ENCODE data around the gene PASD1. TPM values are rescaled to one million over a fixed set of nuclear protein-coding genes. Genes with fewer than 3 reads are reported as not detected.
"Not testable (repeated sequence)": the region's sequence is repeated elsewhere in the genome, so short reads cannot be mapped to it uniquely, and the experiment has no call there.

PASD1 gene
- total and polyA plus RNA-seq, 10 of the 15 experiments (the other 5 are each of a cell fraction or from before 2014, with no cell fraction given): under 0.01 to 0.01 TPM; not detected in 8

GRCh38 chrX:151564035-151564434 is 560 bp downstream of the PASD1 start:
- 80% methylated on average over 21 of the region's 21 CpGs for WGBS (ENCODE audit: insufficient coverage, insufficient replicate concordance, low lambda C conversion rate, missing lambda C conversion rate)
- H3K9ac ChIP-seq (ENCODE audit: control insufficient read depth, insufficient read depth, low read length): no peak overlapping the region
- H2AFZ ChIP-seq (ENCODE audit: control insufficient read depth, low read depth, low read length): no peak overlapping the region
- RAD21 ChIA-PET (ENCODE audit: unreplicated experiment): no interaction called here
- H3K4me1 ChIP-seq (ENCODE audit: control insufficient read depth, insufficient read depth, low read length): no peaks in the 10 kb centered on the region
- no peak overlapping the region for H3K27ac ChIP-seq (ENCODE audit: control insufficient read depth, insufficient read depth)
- CTCF ChIA-PET: no interaction called here
- H3K4me3 ChIP-seq: no peak overlapping the region
- H3K27me3 ChIP-seq (replicated peaks in 1 of 2; ENCODE audit: control insufficient read depth in 2 of 2, insufficient read depth in 2 of 2, low read length in 1 of 2): no peaks in the 10 kb centered on the region
- TF ChIP-seq HDAC2 (IDR thresholded peaks at IDR 0.05) (no peak), SREBF2 (IDR thresholded peaks at IDR 0.05; ENCODE audit: low read length) (no peak), PAX5 (IDR thresholded peaks at IDR 0.05; ENCODE audit: borderline replicate concordance, low read depth, low read length) (no peak), SKIL (IDR thresholded peaks at IDR 0.05; ENCODE audit: low read depth, poor library complexity, severe bottlenecking) (no peak), SMAD5 (IDR thresholded peaks at IDR 0.05; ENCODE audit: low read depth) (no peak), RAD21 (IDR thresholded peaks at IDR 0.05; ENCODE audit: insufficient read depth, low read depth, low read length) (no peak), GATAD2B (conservative IDR thresholded peaks at IDR 0.05; ENCODE audit: low read depth) (no peak), KLF5 (IDR thresholded peaks at IDR 0.05; ENCODE audit: partially characterized antibody) (no peak), EP300 (IDR thresholded peaks at IDR 0.05; ENCODE audit: borderline replicate concordance in 1 of 2, control insufficient read depth in 1 of 2, low read depth in 2 of 2, low read length in 2 of 2) (no peak), PML (IDR thresholded peaks at IDR 0.05; ENCODE audit: low read length) (no peak), PRDM15 (CRISPR knock-in tag; IDR thresholded peaks at IDR 0.05) (no peak)
- FAIRE-seq (no peak), DNase-seq (ENCODE audit: low read depth, low spot score) (no peak), ATAC-seq (no peak)
- BruUV-seq (replicated peaks): no TSS peak
- intact Hi-C loops (cut with micrococcal nuclease; ENCODE audit: unreplicated experiment): no loop called here
- H3K36me3 ChIP-seq (ENCODE audit: control insufficient read depth in 2 of 2, insufficient read depth in 2 of 2, low read length in 1 of 2): no peaks in the 10 kb centered on the region
- in situ Hi-C loops (cut with MboI): no loop called here
- SMC1A ChIA-PET (ENCODE audit: uncharacterized antibody, unreplicated experiment): no interaction called here
- POLR2A ChIA-PET: no interaction called here
- no peaks in the 10 kb centered on the region for H3K9me3 ChIP-seq (replicated peaks; ENCODE audit: control insufficient read depth, insufficient read depth, low read length)
- H4K20me1 ChIP-seq (ENCODE audit: control insufficient read depth, insufficient read depth): no peaks in the 10 kb centered on the region
- H3K79me2 ChIP-seq (ENCODE audit: control insufficient read depth, insufficient read depth, low read length): no peaks in the 10 kb centered on the region
- H3K4me2 ChIP-seq (ENCODE audit: control insufficient read depth, insufficient read depth): no peak overlapping the region

GRCh38 chrX:151566872-151567271 is 3.4 kb downstream of the PASD1 start:
- BruUV-seq (replicated peaks); H2AFZ ChIP-seq (ENCODE audit: control insufficient read depth, low read depth, low read length); FAIRE-seq; intact Hi-C loops (cut with micrococcal nuclease; ENCODE audit: unreplicated experiment); H3K4me3 ChIP-seq; H3K9me3 ChIP-seq (replicated peaks; ENCODE audit: control insufficient read depth, insufficient read depth, low read length); in situ Hi-C loops (cut with MboI); H3K36me3 ChIP-seq (ENCODE audit: control insufficient read depth in 2 of 2, insufficient read depth in 2 of 2, low read length in 1 of 2); H3K9ac ChIP-seq (ENCODE audit: control insufficient read depth, insufficient read depth, low read length); SMC1A ChIA-PET (ENCODE audit: uncharacterized antibody, unreplicated experiment); H3K4me1 ChIP-seq (ENCODE audit: control insufficient read depth, insufficient read depth, low read length); H3K79me2 ChIP-seq (ENCODE audit: control insufficient read depth, insufficient read depth, low read length); ATAC-seq; H3K27me3 ChIP-seq (replicated peaks in 1 of 2; ENCODE audit: control insufficient read depth in 2 of 2, insufficient read depth in 2 of 2, low read length in 1 of 2); H3K27ac ChIP-seq (ENCODE audit: control insufficient read depth, insufficient read depth); DNase-seq (ENCODE audit: low read depth, low spot score); CTCF ChIA-PET; H4K20me1 ChIP-seq (ENCODE audit: control insufficient read depth, insufficient read depth); H3K4me2 ChIP-seq (ENCODE audit: control insufficient read depth, insufficient read depth); RAD21 ChIA-PET (ENCODE audit: unreplicated experiment); POLR2A ChIA-PET: not testable (repeated sequence)
- WGBS (ENCODE audit: insufficient coverage, insufficient replicate concordance, low lambda C conversion rate, missing lambda C conversion rate): 32% methylated on average over 10 of the region's 10 CpGs
